C4-2B (cell line): Measurements from ENCODE around the gene ANKRD39.

Experiments used
- ZFX ChIP-seq: fragments of 450-650 bp; IDR thresholded peaks from 2 replicates; pipeline ENCODE4 v1.6.1; 2017
- TF ChIP-seq, protein P1 (sequence below): fragments of 450-650 bp; conservative IDR thresholded peaks from 2 replicates; pipeline ENCODE4 v1.5.1; 2017; ENCODE audit warnings: mild to moderate bottlenecking

DNA sequence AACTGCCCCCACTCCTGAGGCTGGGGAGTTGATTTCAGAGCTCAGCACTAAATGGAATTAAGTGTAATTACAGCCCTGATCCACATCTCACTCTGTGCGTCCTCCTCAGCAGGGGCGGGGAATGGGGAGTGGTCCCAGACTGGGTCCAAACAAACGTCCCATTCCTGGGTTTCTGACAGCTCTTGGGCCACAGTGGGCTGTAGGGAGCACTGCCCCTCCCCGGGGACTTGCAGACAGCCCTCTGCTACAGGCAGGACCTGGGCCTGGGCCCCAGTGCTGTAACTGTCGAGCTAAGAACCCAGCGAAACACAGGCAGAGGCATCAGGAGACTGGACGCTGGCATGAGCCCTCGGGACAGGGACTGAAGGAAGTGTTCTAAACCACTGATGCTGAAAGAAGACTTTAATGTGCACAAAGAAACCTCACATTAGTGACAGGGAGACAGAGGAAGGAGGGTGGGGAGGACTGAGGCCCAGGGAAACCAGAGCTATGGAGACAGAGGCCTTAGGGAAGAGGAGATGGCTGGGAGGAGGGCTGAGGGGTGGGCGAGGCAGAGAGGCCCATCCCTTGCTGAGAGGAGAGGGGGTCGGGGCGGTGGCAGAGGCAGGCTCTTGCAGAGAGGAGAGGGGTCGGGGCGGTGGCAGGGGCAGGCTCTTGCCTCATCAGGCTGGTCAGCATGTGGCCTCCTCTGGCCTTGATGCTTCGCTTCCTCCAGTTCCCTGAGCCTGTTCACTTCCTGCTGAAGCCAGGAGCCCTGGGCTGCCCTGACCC, 17.9 kb upstream of the ANKRD39 start:
- TF ChIP-seq, protein P1, sequence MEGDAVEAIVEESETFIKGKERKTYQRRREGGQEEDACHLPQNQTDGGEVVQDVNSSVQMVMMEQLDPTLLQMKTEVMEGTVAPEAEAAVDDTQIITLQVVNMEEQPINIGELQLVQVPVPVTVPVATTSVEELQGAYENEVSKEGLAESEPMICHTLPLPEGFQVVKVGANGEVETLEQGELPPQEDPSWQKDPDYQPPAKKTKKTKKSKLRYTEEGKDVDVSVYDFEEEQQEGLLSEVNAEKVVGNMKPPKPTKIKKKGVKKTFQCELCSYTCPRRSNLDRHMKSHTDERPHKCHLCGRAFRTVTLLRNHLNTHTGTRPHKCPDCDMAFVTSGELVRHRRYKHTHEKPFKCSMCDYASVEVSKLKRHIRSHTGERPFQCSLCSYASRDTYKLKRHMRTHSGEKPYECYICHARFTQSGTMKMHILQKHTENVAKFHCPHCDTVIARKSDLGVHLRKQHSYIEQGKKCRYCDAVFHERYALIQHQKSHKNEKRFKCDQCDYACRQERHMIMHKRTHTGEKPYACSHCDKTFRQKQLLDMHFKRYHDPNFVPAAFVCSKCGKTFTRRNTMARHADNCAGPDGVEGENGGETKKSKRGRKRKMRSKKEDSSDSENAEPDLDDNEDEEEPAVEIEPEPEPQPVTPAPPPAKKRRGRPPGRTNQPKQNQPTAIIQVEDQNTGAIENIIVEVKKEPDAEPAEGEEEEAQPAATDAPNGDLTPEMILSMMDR, result no peak
- TF ChIP-seq ZFX, result no peak
